KOPT-K1 (cell line): ENCODE results near the gene ELAVL1.
"Not testable (repeated sequence)": the region's sequence is repeated elsewhere in the genome, so short reads cannot be mapped to it uniquely, and the experiment has no call there.

ENCODE experiments used
- H3K27ac ChIP-seq: fragments of 200-600 bp; sonication (generic); 2 replicates; pipeline ENCODE4 v1.5.1; 2016; ENCODE audit warnings: antibody characterized with exemption, mild to moderate bottlenecking, low read depth, low read length; ENCODE audit not compliant: poor library complexity, severe bottlenecking
- H3K36me3 ChIP-seq: fragments of 200-600 bp; sonication (generic); 2 replicates; pipeline ENCODE4 v1.5.1; 2017; ENCODE audit warnings: antibody characterized with exemption, mild to moderate bottlenecking, low read length, moderate library complexity; ENCODE audit not compliant: insufficient read depth
- H3K9me3 ChIP-seq: fragments of 200-600 bp; sonication (generic); 2 replicates; pipeline ENCODE4 v1.5.1; 2017; ENCODE audit warnings: antibody characterized with exemption, low read length, mild to moderate bottlenecking; ENCODE audit not compliant: insufficient read depth, poor library complexity, severe bottlenecking

Gene ELAVL1

GRCh38 chr19:7931221-7932061 lies 74.0 kb downstream of the ELAVL1 start:
- H3K36me3 ChIP-seq: peaks cover 76% of the 10 kb centered on the region
- no peak overlapping the region for H3K27ac ChIP-seq
- H3K9me3 ChIP-seq: no peaks in the 10 kb centered on the region

GRCh38 chr19:7930765-7931164 lies 74.7 kb downstream of the ELAVL1 start:
- Histone ChIP-seq H3K36me3 (peaks cover 70% of the 10 kb centered on the region), H3K27ac (no peak overlapping the region)

GRCh38 chr19:7930030-7930429 lies 75.4 kb downstream of the ELAVL1 start:
- not testable (repeated sequence) for H3K9me3 ChIP-seq, H3K27ac ChIP-seq
- peaks cover 62% of the 10 kb centered on the region for H3K36me3 ChIP-seq

More at GRCh38 chr19:7930765-7931164, 74.7 kb downstream of the ELAVL1 start:
- H3K9me3 ChIP-seq: no peaks in the 10 kb centered on the region

- Histone ChIP-seq H3K9me3 (no peaks in the 10 kb centered on the region), H3K36me3 (peaks cover 52% of the 10 kb centered on the region), H3K27ac (no peak overlapping the region)
Measured at GRCh38 chr19:7928741-7929701, 76.4 kb downstream of the ELAVL1 start.

GRCh38 chr19:7928334-7928706 lies 77.1 kb downstream of the ELAVL1 start:
- Histone ChIP-seq H3K27ac (no peak overlapping the region), H3K36me3 (peaks cover 45% of the 10 kb centered on the region), H3K9me3 (no peaks in the 10 kb centered on the region)

- Histone ChIP-seq H3K36me3 (peaks cover 44% of the 10 kb centered on the region), H3K27ac (no peak overlapping the region), H3K9me3 (no peaks in the 10 kb centered on the region)
Measured at GRCh38 chr19:7927605-7928333, 77.7 kb downstream of the ELAVL1 start.

GRCh38 chr19:7926727-7927604 lies 78.5 kb downstream of the ELAVL1 start:
- Histone ChIP-seq H3K9me3 (no peaks in the 10 kb centered on the region), H3K36me3 (peaks cover 44% of the 10 kb centered on the region), H3K27ac (no peak overlapping the region)

GRCh38 chr19:7926021-7926726 lies 79.3 kb downstream of the ELAVL1 start, which contains the start of gene CTXN1:
Gene CTXN1, minus strand, starts transcription at chr19:7926135. Its CDS starts 597 bp downstream, at chr19:7925538.
- Histone ChIP-seq H3K36me3 (peaks cover 42% of the 10 kb centered on the region), H3K27ac (peak within 1 kb of the TSS; percentile 14), H3K9me3 (no peaks in the 10 kb centered on the region)

GRCh38 chr19:7925171-7925851 lies 80.1 kb downstream of the ELAVL1 start:
- Histone ChIP-seq H3K27ac (peak overlapping the region; percentile 14), H3K36me3 (peaks cover 33% of the 10 kb centered on the region), H3K9me3 (no peaks in the 10 kb centered on the region)

GRCh38 chr19:7924651-7925170 lies 80.7 kb downstream of the ELAVL1 start:
- H3K27ac ChIP-seq: no peak overlapping the region
- no peaks in the 10 kb centered on the region for H3K9me3 ChIP-seq
- peaks cover 29% of the 10 kb centered on the region; the same call in 1 of the 2 replicates for H3K36me3 ChIP-seq

GRCh38 chr19:7924241-7924640 lies 81.2 kb downstream of the ELAVL1 start:
- no peaks in the 10 kb centered on the region for H3K9me3 ChIP-seq
- H3K27ac ChIP-seq: no peak overlapping the region
- peaks cover 27% of the 10 kb centered on the region; the same call in 1 of the 2 replicates for H3K36me3 ChIP-seq

- peaks cover 22% of the 10 kb centered on the region; the same call in 1 of the 2 replicates for H3K36me3 ChIP-seq
- no peak overlapping the region for H3K27ac ChIP-seq
- H3K9me3 ChIP-seq: no peaks in the 10 kb centered on the region
Measured at GRCh38 chr19:7923295-7924191, 81.9 kb downstream of the ELAVL1 start.
